Epidermal melanocyte (primary cell): Measurements from ENCODE around the gene FAM98C.
"Not testable (repeated sequence)": the region's sequence is repeated elsewhere in the genome, so short reads cannot be mapped to it uniquely, and the experiment has no call there.

Experiments
- DNase-seq: peaks from one replicate; pipeline ENCODE4 v3.0.0; 2011; ENCODE audit warnings: low spot score; ENCODE audit not compliant: insufficient read length

Gene FAM98C

GRCh38 chr19:38425222-38425809 is 22.4 kb downstream of the FAM98C start:
- DNase-seq = no peak

GRCh38 chr19:38425810-38426466 is 23.0 kb downstream of the FAM98C start, which contains the start of gene RASGRP4:
Gene RASGRP4, minus strand, starts transcription at chr19:38426219. Its CDS starts 128 bp downstream, at chr19:38426091.
- DNase-seq = no peak

GRCh38 chr19:38427035-38427677 is 24.3 kb downstream of the FAM98C start:
- not testable (repeated sequence) for DNase-seq

GRCh38 chr19:38429055-38429810 is 26.3 kb downstream of the FAM98C start:
- DNase-seq = no peak

GRCh38 chr19:38429811-38430156 is 26.9 kb downstream of the FAM98C start:
- no peak for DNase-seq

- no peak for DNase-seq
Observed at GRCh38 chr19:38430931-38431330, 28.0 kb downstream of the FAM98C start.

GRCh38 chr19:38433268-38433733 is 30.4 kb downstream of the FAM98C start, which contains the start of gene RYR1:
Gene RYR1, plus strand, starts transcription at chr19:38433691. Its CDS starts 139 bp downstream, at chr19:38433830.
- peak; percentile 46 for DNase-seq

- DNase-seq = no peak
Observed at GRCh38 chr19:38434549-38435051, 31.7 kb downstream of the FAM98C start.

GRCh38 chr19:38437295-38437694 is 34.4 kb downstream of the FAM98C start:
- DNase-seq = no peak

GRCh38 chr19:38437917-38438316 is 35.0 kb downstream of the FAM98C start:
- no peak for DNase-seq

GRCh38 chr19:38440592-38440991 is 37.7 kb downstream of the FAM98C start:
- DNase-seq = no peak

GRCh38 chr19:38441657-38442348 is 38.9 kb downstream of the FAM98C start:
- no peak for DNase-seq

- no peak for DNase-seq
Observed at GRCh38 chr19:38442736-38443135, 39.8 kb downstream of the FAM98C start.

GRCh38 chr19:38443458-38443999 is 40.6 kb downstream of the FAM98C start:
- no peak for DNase-seq

- DNase-seq = no peak
Observed at GRCh38 chr19:38444026-38444425, 41.1 kb downstream of the FAM98C start.

- no peak for DNase-seq
Observed at GRCh38 chr19:38445362-38445761, 42.5 kb downstream of the FAM98C start.

GRCh38 chr19:38448225-38448624 is 45.3 kb downstream of the FAM98C start:
- DNase-seq = no peak

GRCh38 chr19:38449518-38449917 is 46.6 kb downstream of the FAM98C start:
- no peak for DNase-seq

GRCh38 chr19:38451036-38451435 is 48.1 kb downstream of the FAM98C start:
- no peak for DNase-seq

GRCh38 chr19:38451629-38452028 is 48.7 kb downstream of the FAM98C start:
- no peak for DNase-seq
